HepG2 (cell line): ENCODE data around the gene G6PC3. TPM values are rescaled to one million over a fixed set of nuclear protein-coding genes. Genes with fewer than 3 reads are reported as not detected.

Source experiments
- DZIP1 ChIP-seq: sonication (generic); formaldehyde crosslinking; IDR thresholded peaks from 2 replicates; pipeline ENCODE4 v1.5.0; 2020; ENCODE audit warnings: mild to moderate bottlenecking, missing genetic modification reagents
- EP300 ChIP-seq, 3 experiments: sonication (generic) in 1 of 3; formaldehyde crosslinking in 1 of 3; IDR thresholded peaks; 2 replicates each; pipeline versions ENCODE4 v1.5.1 to v1.6.1; 2011 to 2020; ENCODE audit warnings: low read depth in 2 of 3, low read length in 2 of 3, borderline replicate concordance in 1 of 3, improper control_type of control experiment in 1 of 3, mild to moderate bottlenecking in 1 of 3, missing genetic modification reagents in 1 of 3, moderate library complexity in 1 of 3
- FOXM1 ChIP-seq: sonication (generic); formaldehyde crosslinking; IDR thresholded peaks from 2 replicates; pipeline ENCODE4 v1.5.0; 2020; ENCODE audit warnings: missing genetic modification reagents
- HMG20A ChIP-seq: IDR thresholded peaks from 2 replicates; pipeline ENCODE4 v1.6.1; 2016; ENCODE audit warnings: borderline replicate concordance
- MED13 ChIP-seq: sonication (generic); formaldehyde crosslinking; IDR thresholded peaks from 2 replicates; pipeline ENCODE4 v1.5.0; 2020; ENCODE audit warnings: missing genetic modification reagents
- NCOA1 ChIP-seq: sonication (generic); formaldehyde crosslinking; IDR thresholded peaks from 2 replicates; pipeline ENCODE4 v1.9.0; 2021; ENCODE audit warnings: missing genetic modification reagents
- PATZ1 ChIP-seq: sonication (generic); formaldehyde crosslinking; IDR thresholded peaks from 2 replicates; pipeline ENCODE4 v1.4.0; 2020; ENCODE audit warnings: missing genetic modification reagents
- RAD21 ChIP-seq: fragments of 450-650 bp; formaldehyde crosslinking; IDR thresholded peaks from 2 replicates; pipeline ENCODE4 v1.5.0; 2020; ENCODE audit warnings: mild to moderate bottlenecking
- ZEB1 ChIP-seq: IDR thresholded peaks from 2 replicates; pipeline ENCODE4 v1.6.1; 2012; ENCODE audit warnings: mild to moderate bottlenecking, low read depth, inconsistent platforms; ENCODE audit not compliant: insufficient replicate concordance
- ZNF331 ChIP-seq: sonication (generic); formaldehyde crosslinking; IDR thresholded peaks from 2 replicates; pipeline ENCODE4 v1.4.0; 2020; ENCODE audit warnings: missing genetic modification reagents
- ZNF510 ChIP-seq: sonication (generic); formaldehyde crosslinking; IDR thresholded peaks from 2 replicates; pipeline ENCODE4 v1.4.0; 2020; ENCODE audit warnings: low read depth, mild to moderate bottlenecking, missing genetic modification reagents
- ZNF609 ChIP-seq: sonication (generic); formaldehyde crosslinking; IDR thresholded peaks from 2 replicates; pipeline ENCODE4 v1.4.0; 2020; ENCODE audit warnings: mild to moderate bottlenecking, missing genetic modification reagents, borderline replicate concordance
- ZNF780A ChIP-seq: sonication (generic); formaldehyde crosslinking; IDR thresholded peaks from 2 replicates; pipeline ENCODE4 v1.8.0; 2022; ENCODE audit warnings: mild to moderate bottlenecking, missing genetic modification reagents, moderate library complexity
- ZSCAN22 ChIP-seq: sonication (generic); formaldehyde crosslinking; IDR thresholded peaks from 2 replicates; pipeline ENCODE4 v1.4.0; 2020; ENCODE audit warnings: mild to moderate bottlenecking, missing genetic modification reagents
- polyA plus RNA-seq, 8 experiments: library from polyadenylated mRNA; depleted of rRNA in 3 of 8; stranded (reverse) in 7 of 8; unstranded in 1 of 8; fragments of >200 nt; fragmentation: Illumina TruSeq in 4 of 8; extraction: Trizol in 4 of 8; gene quantifications; 2 replicates each; pipeline versions ENCODE4 v1.2.1 to v1.2.3, GENCODE V29; 2011 to 2016; ENCODE audit warnings: low read depth in 4 of 8, missing spikeins in 1 of 8, mixed read lengths in 1 of 8; ENCODE audit not compliant: insufficient read depth in 1 of 8
- total RNA-seq, 5 experiments: library from RNA; depleted of rRNA; stranded (reverse); fragments of >200 nt; fragmentation: Illumina TruSeq; extraction: Trizol; gene quantifications; 2 replicates each; pipeline ENCODE4 v1.2.3, GENCODE V29; 2016; ENCODE audit warnings: low read depth in 1 of 5

The G6PC3 gene
- total and polyA plus RNA-seq, 2 of the 13 experiments (the other 11 are each of a cell fraction or from before 2014, with no cell fraction given): 38.5 to 75.8 TPM

- TF ChIP-seq ZNF609 (CRISPR knock-in tag) (peak; percentile 5; the same call in 1 of the 2 replicates), ZNF331 (0 out of 2 replicates have a peak, but pooled peaks have one; percentile 1), ZNF780A (CRISPR knock-in tag) (0 out of 2 replicates have a peak, but pooled peaks have one; percentile 9), ZNF510 (0 out of 2 replicates have a peak, but pooled peaks have one; percentile 8), EP300 (IDR thresholded peaks at IDR 0.05; ENCODE audit: low read depth in 2 of 2, low read length in 2 of 2) (no peak), EP300 (CRISPR knock-in tag; IDR thresholded peaks at IDR 0.05; ENCODE audit: borderline replicate concordance) (0 out of 2 replicates have a peak, but pooled peaks have one; percentile 6), ZEB1 (peak; percentile 5), PATZ1 (CRISPR knock-in tag) (0 out of 2 replicates have a peak, but pooled peaks have one; percentile 8), HMG20A (CRISPR knock-in tag) (0 out of 2 replicates have a peak, but pooled peaks have one; percentile 20), MED13 (CRISPR knock-in tag) (0 out of 2 replicates have a peak, but pooled peaks have one; percentile 14), RAD21 (0 out of 2 replicates have a peak, but pooled peaks have one; percentile 11), FOXM1 (no peak), NCOA1 (0 out of 2 replicates have a peak, but pooled peaks have one; percentile 2), ZSCAN22 (CRISPR knock-in tag) (no peak), DZIP1 (CRISPR knock-in tag) (no peak)
Observed at GRCh38 chr17:44071198-44071520, 624 bp downstream of the G6PC3 start (continued).
